Measurements from ENCODE around the gene IL11. TPM values are rescaled to one million over a fixed set of nuclear protein-coding genes. Genes with fewer than 3 reads are reported as not detected.

The IL11 gene
- total and polyA plus RNA-seq, 2 of the 13 experiments (the other 11 are each of a cell fraction or from before 2014, with no cell fraction given): 2.5 to 2.9 TPM

- TF ChIP-seq ZSCAN29 (CRISPR knock-in tag; conservative IDR thresholded peaks at IDR 0.05): 0 out of 2 replicates have a peak, but pooled peaks have one; percentile 49
- TF ChIP-seq IRF2 (CRISPR knock-in tag; IDR thresholded peaks at IDR 0.05): peak; percentile 80
- TF ChIP-seq ZNF724P (CRISPR knock-in tag; IDR thresholded peaks at IDR 0.05; ENCODE audit: borderline replicate concordance): 0 out of 2 replicates have a peak, but pooled peaks have one; percentile 76
- TF ChIP-seq FOXO1 (CRISPR knock-in tag; IDR thresholded peaks at IDR 0.05): peak; percentile 67; the same call in 1 of the 2 replicates
- TF ChIP-seq ARNT2 (CRISPR knock-in tag; IDR thresholded peaks at IDR 0.05; ENCODE audit: low read depth): peak; percentile 95
- TF ChIP-seq U2AF1 (optimal IDR thresholded peaks at IDR 0.05; ENCODE audit: low read depth, low read length): peak; percentile 47
- 0 out of 2 replicates have a peak, but pooled peaks have one; percentile 77 for TF ChIP-seq ZNF704 (CRISPR knock-in tag; IDR thresholded peaks at IDR 0.05; ENCODE audit: borderline replicate concordance)
- TF ChIP-seq POLR2G (IDR thresholded peaks at IDR 0.05; ENCODE audit: low read depth, low read length): peak; percentile 98
- TF ChIP-seq ZNF333 (CRISPR knock-in tag; IDR thresholded peaks at IDR 0.05; ENCODE audit: borderline replicate concordance): 0 out of 2 replicates have a peak, but pooled peaks have one; percentile 77
- TF ChIP-seq ZNF792 (CRISPR knock-in tag; IDR thresholded peaks at IDR 0.05): peak; percentile 83; the same call in 1 of the 2 replicates
- 0 out of 2 replicates have a peak, but pooled peaks have one; percentile 60 for TF ChIP-seq CHCHD3 (CRISPR knock-in tag; IDR thresholded peaks at IDR 0.05)
- TF ChIP-seq POLR2A (IDR thresholded peaks at IDR 0.05; ENCODE audit: insufficient read depth in 1 of 2, low read depth in 2 of 2, low read length in 2 of 2): peak; percentile 87 to 94
- TF ChIP-seq ZFY (CRISPR knock-in tag; IDR thresholded peaks at IDR 0.05): peak; percentile 68
- peak; percentile 36; the same call in 1 of the 2 replicates for TF ChIP-seq ZNF788 (CRISPR knock-in tag; IDR thresholded peaks at IDR 0.05; ENCODE audit: borderline replicate concordance)
- peak; percentile 73; the same call in 1 of the 2 replicates for TF ChIP-seq ZNF546 (CRISPR knock-in tag; conservative IDR thresholded peaks at IDR 0.05)
- TF ChIP-seq MXI1 (IDR thresholded peaks at IDR 0.05; ENCODE audit: borderline replicate concordance, low read depth, low read length): 0 out of 3 replicates have a peak, but pooled peaks have one; percentile 56
- TF ChIP-seq ZNF773 (CRISPR knock-in tag; IDR thresholded peaks at IDR 0.05; ENCODE audit: borderline replicate concordance): peak; percentile 57; the same call in 1 of the 2 replicates
- 0 out of 2 replicates have a peak, but pooled peaks have one; percentile 18 for TF ChIP-seq RXRA (CRISPR knock-in tag; IDR thresholded peaks at IDR 0.05)
- TF ChIP-seq REST (IDR thresholded peaks at IDR 0.05; ENCODE audit: borderline replicate concordance in 1 of 2, low read depth in 1 of 2, low read length in 2 of 2): peak in 1 of 2 experiments; percentile 14; a peak in 1 of 4 replicates
- 0 out of 2 replicates have a peak, but pooled peaks have one; percentile 68 for TF ChIP-seq ATF7-NPFF (CRISPR knock-in tag; IDR thresholded peaks at IDR 0.05; ENCODE audit: low read depth)
- TF ChIP-seq TAF1 (CRISPR knock-in tag; IDR thresholded peaks at IDR 0.05): peak; percentile 90
- peak; percentile 76; the same call in 1 of the 2 replicates for TF ChIP-seq ZFX (CRISPR knock-in tag; IDR thresholded peaks at IDR 0.05; ENCODE audit: low read depth)
- peak; percentile 98 for TF ChIP-seq RBFOX2 (IDR thresholded peaks at IDR 0.05; ENCODE audit: low read depth, low read length)
Observed at GRCh38 chr19:55407550-55407799, 37.2 kb upstream of the IL11 start, which contains the start of gene UBE2S (continued).
